T-helper 1 cell treated with Interleukin-12 subunit alpha and Interleukin-12 subunit beta and Interleukin-4 antibody, amounts not matched to agents 30 ng/mL and 1 ng/mL, for 36 hours (primary cell): Measurements from ENCODE around the gene PRR3. TPM values are rescaled to one million over a fixed set of nuclear protein-coding genes. Genes with fewer than 3 reads are reported as not detected.

Source experiments
- intact Hi-C: fragments of 100-400 bp; cut with micrococcal nuclease; formaldehyde crosslinking; loops from one replicate; pipeline ENCODE4 v1.15.1; 2024
- total RNA-seq: library from RNA; stranded (reverse); gene quantifications from 2 replicates; pipeline ENCODE4 v1.2.3, GENCODE V29; 2022

Gene PRR3
- total RNA-seq, 1 donor from 2014 or later = 22.1 TPM

- intact Hi-C loops = loop anchor here (2.0 to 5.0 kb wide), 7 partner anchors 27 to 1097 kb away; partner anchors contain the start of genes CSNK2B, GTF2H4, LY6G5B and PPP1R11
These were observed 13.2 kb downstream of the PRR3 start for GRCh38 chr6:30570263-30570662.

GRCh38 chr6:30570740-30571074 is 13.6 kb downstream of the PRR3 start:
- intact Hi-C loops = loop anchor here (1.0 to 5.0 kb wide), 19 partner anchors 13 to 1097 kb away; partner anchors contain the start of genes ATAT1, BAG6, C6orf136 and CSNK2B

DNA sequence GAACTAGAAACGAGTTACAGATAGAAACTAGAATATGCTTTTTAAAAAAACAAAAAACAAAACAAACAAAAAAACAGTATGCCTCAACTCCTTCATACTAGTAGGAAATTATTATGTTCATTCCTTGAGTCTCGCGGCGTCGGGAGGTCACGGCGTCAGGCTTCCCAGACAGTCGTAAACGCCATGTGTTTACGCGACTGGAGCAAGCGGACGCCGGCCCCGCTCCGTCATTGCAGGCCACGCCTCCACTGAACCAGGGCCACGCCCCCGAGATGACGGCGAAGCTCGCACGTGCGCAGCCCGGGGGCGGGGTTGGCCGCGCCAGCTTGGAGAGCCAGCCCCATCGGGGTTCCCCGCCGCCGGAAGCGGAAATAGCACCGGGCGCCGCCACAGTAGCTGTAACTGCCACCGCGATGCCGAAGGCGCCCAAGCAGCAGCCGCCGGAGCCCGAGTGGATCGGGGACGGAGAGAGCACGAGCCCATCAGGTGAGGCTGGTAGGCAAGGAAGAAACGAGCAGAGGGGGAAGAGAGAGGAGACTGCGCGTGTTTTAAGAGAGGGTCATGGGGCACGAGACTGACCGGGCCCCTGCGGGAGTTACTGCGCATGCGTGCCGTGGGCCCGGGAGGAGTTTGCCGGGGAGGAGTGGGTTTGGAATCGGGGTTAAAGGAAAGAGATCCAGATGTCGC is 14.1 kb downstream of the PRR3 start, which contains the start of gene ABCF1:
TSS of gene ABCF1 (plus strand) at position 368 of the 687 bp plus-strand sequence. CDS start at position 414, 46 bp downstream.
- intact Hi-C loops = loop anchor here (1.0 to 5.0 kb wide), 19 partner anchors 14 to 1096 kb away; partner anchors contain the start of genes ATAT1, BAG6, C6orf136 and CSNK2B

DNA sequence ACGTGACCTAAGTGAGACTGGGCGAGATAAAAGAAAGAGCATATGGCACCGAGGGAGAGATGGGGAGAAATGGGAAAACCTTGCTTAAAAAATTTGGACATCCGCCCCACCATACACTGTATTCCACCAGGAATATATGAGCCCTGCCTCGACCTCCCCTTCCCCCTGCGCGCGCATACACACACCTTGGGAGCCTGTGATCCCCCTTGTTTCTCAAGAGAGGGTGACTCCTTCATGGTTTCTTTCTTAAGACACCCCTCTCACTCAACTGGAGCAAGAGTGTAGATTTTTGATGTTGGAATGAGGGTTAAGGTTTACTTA is 14.6 kb downstream of the PRR3 start:
- intact Hi-C loops = loop anchor here (1.0 to 5.0 kb wide), 19 partner anchors 14 to 1096 kb away; partner anchors contain the start of genes ATAT1, BAG6, C6orf136 and CSNK2B

DNA sequence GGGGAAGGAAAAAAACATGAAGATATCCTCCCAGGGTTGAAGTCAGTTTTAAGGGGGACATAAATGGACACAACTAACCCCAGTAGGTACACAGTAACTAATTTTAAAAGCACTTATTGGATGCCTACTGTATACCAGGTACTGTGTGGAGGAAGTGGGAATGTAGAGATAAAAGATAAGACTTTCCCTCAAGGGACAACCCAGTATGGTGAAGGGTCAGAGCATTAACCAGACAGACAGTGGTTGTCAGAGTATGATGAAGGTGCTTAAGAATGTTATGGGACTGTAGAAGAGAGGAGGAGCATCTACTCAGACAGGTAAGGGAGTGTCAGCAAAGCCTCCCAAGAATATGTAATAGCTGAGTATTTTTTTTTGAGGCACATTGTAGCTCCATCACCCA is 15.1 kb downstream of the PRR3 start:
- intact Hi-C loops = loop anchor here (5.0 kb wide), 5 partner anchors 245 to 1095 kb away; partner anchors contain the start of genes CSNK2B, GTF2H4, LY6G5B and TRIM26

- intact Hi-C loops = loop anchor here (5.0 kb wide), 5 partner anchors 246 to 1094 kb away; partner anchors contain the start of genes CSNK2B, GTF2H4, LY6G5B and TRIM26
These were observed 16.0 kb downstream of the PRR3 start for GRCh38 chr6:30573113-30573512.

DNA sequence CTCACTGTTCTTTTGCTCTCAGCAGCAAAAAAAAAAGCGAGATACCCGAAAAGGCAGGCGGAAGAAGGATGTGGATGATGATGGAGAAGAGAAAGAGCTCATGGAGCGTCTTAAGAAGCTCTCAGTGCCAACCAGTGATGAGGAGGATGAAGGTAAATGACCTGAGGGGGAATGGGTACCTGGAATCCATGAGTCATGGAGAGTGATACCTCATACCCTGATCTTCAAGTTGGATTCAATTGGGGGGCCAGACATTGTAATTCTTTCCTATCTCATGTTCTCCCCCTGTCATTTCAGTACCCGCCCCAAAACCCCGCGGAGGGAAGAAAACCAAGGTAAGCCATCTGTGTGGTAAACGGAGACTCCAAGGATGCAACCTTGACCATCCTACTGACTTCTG is 21.0 kb downstream of the PRR3 start:
- intact Hi-C loops = no loop called here

DNA sequence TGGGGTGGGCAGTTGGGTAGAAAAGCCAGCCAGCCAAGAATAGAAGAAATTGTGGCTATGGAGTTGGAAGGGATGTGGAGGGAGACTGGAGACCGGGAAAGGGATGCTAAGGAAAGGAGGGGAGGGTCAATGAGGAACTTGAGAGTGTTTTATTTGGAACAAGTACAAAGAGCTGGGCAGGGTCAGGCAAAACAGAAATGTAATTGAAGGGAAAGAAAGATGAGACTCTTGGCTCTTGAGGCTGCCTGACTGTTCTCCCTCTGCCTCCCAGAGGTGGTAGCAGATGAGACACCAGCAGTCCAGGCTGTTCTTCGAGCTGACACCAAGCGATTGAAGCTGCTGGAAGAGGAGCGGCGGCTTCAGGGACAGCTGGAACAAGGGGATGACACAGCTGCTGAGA is 26.8 kb downstream of the PRR3 start:
- intact Hi-C loops = no loop called here

DNA sequence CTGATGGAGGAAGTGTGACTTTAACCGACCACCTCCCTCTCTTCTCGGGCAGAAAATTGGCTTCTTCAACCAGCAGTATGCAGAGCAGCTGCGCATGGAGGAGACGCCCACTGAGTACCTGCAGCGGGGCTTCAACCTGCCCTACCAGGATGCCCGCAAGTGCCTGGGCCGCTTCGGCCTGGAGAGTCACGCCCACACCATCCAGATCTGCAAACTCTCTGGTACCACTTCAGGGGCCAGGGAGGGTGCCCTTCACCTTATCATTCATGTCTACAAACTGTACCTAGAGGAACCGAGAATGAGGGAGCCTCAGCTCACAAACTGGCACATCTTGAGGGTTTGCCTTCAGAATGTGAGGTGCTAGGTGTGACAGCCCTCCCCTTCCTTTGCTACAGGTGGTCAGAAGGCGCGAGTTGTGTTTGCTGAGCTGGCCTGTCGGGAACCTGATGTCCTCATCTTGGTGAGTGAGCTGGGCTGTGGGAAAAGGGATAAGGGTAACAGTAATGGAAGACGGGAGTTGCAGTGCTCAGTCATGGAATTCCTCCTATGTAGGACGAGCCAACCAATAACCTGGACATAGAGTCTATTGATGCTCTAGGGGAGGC is 32.8 kb downstream of the PRR3 start:
- intact Hi-C loops = no loop called here

DNA sequence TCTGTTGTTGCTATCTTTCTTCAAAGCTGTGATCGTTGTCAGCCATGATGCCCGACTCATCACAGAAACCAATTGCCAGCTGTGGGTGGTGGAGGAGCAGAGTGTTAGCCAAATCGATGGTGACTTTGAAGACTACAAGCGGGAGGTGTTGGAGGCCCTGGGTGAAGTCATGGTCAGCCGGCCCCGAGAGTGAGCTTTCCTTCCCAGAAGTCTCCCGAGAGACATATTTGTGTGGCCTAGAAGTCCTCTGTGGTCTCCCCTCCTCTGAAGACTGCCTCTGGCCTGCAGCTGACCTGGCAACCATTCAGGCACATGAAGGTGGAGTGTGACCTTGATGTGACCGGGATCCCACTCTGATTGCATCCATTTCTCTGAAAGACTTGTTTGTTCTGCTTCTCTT is 33.4 kb downstream of the PRR3 start:
- intact Hi-C loops = no loop called here

GRCh38 chr6:30591008-30591407 is 33.9 kb downstream of the PRR3 start:
- intact Hi-C loops = no loop called here

DNA sequence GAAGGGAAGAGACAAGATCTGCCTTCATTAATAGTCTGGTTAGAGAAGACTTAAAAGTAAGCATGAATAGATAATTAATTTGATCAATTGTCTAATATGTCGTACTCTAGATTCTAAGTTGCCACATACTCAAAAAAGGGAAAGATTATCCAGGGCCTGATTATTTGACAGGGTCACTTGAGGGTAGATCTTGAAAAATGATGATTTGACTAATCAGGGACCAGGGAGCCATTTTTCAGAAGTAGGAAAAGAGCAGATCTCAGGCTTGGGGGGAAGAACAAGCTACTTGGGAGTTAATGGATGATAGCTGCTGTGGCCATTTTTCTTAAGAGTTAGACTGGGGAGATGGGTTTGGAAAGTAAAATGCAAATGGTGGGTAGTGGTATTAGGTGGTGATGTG is 35.2 kb downstream of the PRR3 start:
- intact Hi-C loops = no loop called here

- intact Hi-C loops = loop anchor here (1.0 to 2.0 kb wide), 4 partner anchors 15 to 115 kb away; partner anchors contain the start of gene ABCF1
These were observed 40.4 kb downstream of the PRR3 start for GRCh38 chr6:30597315-30598144.

GRCh38 chr6:30598912-30599624 is 42.0 kb downstream of the PRR3 start:
- intact Hi-C loops = no loop called here

GRCh38 chr6:30599625-30600324 is 42.7 kb downstream of the PRR3 start:
- intact Hi-C loops = no loop called here

DNA sequence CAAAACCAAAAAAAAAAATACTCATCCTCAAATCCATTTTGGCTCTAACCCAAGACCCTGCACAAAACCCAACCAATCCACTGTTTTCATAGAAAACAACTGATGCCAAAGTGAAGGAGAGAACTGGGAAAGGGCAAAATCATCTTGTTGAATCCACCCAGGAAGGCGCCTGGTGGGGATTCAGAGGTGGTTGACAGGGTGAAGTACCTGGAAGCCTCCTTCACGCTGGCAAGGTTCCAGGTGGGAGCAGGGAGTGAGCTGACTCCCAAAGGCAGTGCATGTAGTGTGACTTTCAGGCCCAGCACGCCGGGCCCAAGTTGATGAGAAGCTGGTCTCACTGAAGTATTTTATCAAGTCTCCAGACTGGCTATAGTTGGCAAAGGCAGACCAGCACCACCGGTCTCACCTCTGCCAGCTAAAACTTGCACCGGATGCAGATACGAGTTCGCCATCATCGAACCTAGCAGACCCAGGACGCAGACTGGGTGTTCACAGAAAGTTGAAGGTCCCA is 43.4 kb downstream of the PRR3 start:
- intact Hi-C loops = no loop called here

DNA sequence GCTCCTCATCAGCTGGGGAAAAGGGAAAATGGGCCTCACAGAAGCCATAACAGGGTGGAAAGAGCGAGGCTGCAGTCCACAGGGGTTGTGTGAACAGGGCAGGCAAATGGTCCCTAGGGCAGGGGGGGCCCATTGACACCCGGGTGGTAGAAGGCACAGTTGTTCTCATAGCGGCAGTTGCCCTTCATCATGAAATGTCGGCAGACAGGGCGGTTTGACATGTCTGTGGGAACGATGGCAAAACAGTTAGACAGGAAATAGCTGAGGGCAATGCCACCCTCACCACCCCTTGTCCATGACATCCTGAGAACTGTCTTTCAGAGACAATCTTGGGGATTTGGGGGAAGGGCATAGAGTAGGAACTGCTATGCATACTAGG is 44.3 kb downstream of the PRR3 start:
- intact Hi-C loops = no loop called here

GRCh38 chr6:30601815-30602641 is 44.9 kb downstream of the PRR3 start:
- intact Hi-C loops = no loop called here

- intact Hi-C loops = no loop called here
These were observed 46.9 kb downstream of the PRR3 start for GRCh38 chr6:30603961-30604360.
